Mucosa of stomach (tissue), 1 donor: Measurements from ENCODE around the gene USH2A.

Experiments used
- H3K27me3 ChIP-seq: one replicate; pipeline ENCODE4 v1.7.0; 2013; ENCODE audit warnings: mild to moderate bottlenecking, low read length; ENCODE audit not compliant: control insufficient read depth, insufficient read depth
- H3K36me3 ChIP-seq: one replicate; pipeline ENCODE4 v1.7.0; 2013; ENCODE audit warnings: low read length; ENCODE audit not compliant: control insufficient read depth, insufficient read depth
- H3K4me1 ChIP-seq: one replicate; pipeline ENCODE4 v1.7.0; 2013; ENCODE audit warnings: mild to moderate bottlenecking, low read length; ENCODE audit not compliant: control insufficient read depth, insufficient read depth
- H3K4me3 ChIP-seq: one replicate; pipeline ENCODE4 v1.7.0; 2013; ENCODE audit warnings: low read length
- H3K9ac ChIP-seq: one replicate; pipeline ENCODE4 v1.7.0; 2013; ENCODE audit warnings: mild to moderate bottlenecking, low read length, moderate library complexity
- H3K9me3 ChIP-seq: one replicate; pipeline ENCODE4 v1.7.0; 2013; ENCODE audit warnings: mild to moderate bottlenecking, low read length, moderate library complexity; ENCODE audit not compliant: control insufficient read depth
- donor health status: Pancreatic carcinoma.

USH2A gene

GRCh38 chr1:216323344-216323743, 99.9 kb downstream of the USH2A start:
- no peak overlapping the region for H3K9ac ChIP-seq
- H3K9me3 ChIP-seq, result no peaks in the 10 kb centered on the region
- H3K36me3 ChIP-seq, result no peaks in the 10 kb centered on the region
- H3K27me3 ChIP-seq, result no peaks in the 10 kb centered on the region
- no peaks in the 10 kb centered on the region for H3K4me1 ChIP-seq
- H3K4me3 ChIP-seq, result no peak overlapping the region

DNA sequence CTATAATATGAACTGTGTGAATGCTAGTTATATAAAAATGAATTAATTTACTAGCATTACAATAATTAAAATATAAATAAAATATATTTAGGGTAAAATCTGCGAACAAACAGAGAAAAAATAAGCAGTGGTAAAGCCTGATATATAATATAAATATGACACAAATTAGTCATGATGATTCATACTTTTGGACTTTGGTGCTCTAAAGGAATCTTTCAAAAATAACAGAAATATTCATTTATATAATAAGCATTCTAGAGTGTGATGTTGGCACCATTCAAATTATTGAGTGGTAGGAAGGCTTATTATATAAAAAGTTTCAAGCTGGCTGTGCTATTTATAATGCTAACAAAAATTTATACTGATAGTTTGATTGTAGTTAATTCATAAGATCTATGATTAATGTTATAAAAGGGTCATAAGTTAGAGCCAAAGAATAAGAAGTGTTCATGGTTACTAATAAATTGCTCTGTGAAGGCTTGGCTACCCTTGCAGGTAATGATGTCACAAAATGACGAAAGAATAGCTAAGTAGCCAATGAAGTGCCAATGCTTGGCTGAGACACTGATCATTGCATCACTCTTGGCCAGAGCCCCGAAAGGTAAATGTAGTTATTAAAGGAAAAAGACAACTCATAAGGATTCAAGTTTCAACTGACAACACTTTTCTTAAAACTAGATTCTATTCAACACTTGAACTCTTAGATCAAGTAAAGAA, 108.7 kb downstream of the USH2A start:
- Histone ChIP-seq H3K36me3 (no peaks in the 10 kb centered on the region), H3K9ac (no peak overlapping the region), H3K4me3 (no peak overlapping the region), H3K9me3 (no peaks in the 10 kb centered on the region), H3K27me3 (no peaks in the 10 kb centered on the region), H3K4me1 (no peaks in the 10 kb centered on the region)

DNA sequence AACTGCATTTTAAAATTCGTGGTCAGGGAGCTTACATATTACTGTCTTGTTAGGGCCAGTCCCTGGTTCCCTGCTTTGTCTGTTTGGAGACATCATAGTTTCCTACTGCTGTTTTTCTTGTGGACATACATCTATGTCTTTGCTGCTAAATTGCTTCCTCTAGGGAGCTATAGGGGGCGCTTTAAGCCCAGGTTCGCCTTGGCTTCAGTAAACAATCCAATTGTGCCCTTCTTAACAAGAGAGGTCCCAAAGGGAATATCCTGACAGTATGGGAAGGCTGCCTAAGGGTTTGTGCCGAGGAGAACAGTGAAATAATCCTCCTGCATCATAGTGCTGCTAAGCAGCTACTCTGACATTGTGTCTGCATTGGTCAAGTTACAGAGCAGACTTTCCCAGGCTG, 112.5 kb downstream of the USH2A start:
- Histone ChIP-seq H3K4me3 (no peak overlapping the region), H3K9me3 (no peaks in the 10 kb centered on the region), H3K36me3 (no peaks in the 10 kb centered on the region), H3K27me3 (no peaks in the 10 kb centered on the region), H3K9ac (no peak overlapping the region), H3K4me1 (no peaks in the 10 kb centered on the region)

GRCh38 chr1:216306830-216307229, 116.4 kb downstream of the USH2A start:
- Histone ChIP-seq H3K27me3 (no peaks in the 10 kb centered on the region), H3K4me1 (no peaks in the 10 kb centered on the region), H3K9ac (no peak overlapping the region), H3K9me3 (no peaks in the 10 kb centered on the region), H3K36me3 (no peaks in the 10 kb centered on the region), H3K4me3 (no peak overlapping the region)

DNA sequence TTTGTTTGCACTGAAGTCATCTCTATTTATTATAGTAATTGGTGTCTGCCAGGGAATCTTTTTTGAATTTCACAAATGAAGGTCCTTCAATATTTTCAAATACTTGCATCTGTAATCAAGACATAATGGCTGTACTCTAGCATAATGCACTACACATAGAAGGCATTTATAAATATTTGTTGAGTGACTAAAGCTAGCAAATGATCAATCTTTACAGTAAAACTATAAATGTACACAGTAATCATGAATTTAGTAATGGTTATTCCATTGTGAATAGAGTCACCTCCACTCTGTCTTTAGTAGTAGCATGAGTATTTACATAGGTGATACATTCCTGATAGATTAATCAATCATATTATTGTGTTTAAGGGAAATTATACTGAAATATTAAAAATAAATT, 119.6 kb downstream of the USH2A start:
- Histone ChIP-seq H3K9me3 (no peaks in the 10 kb centered on the region), H3K4me3 (no peak overlapping the region), H3K27me3 (no peaks in the 10 kb centered on the region), H3K4me1 (no peaks in the 10 kb centered on the region), H3K36me3 (no peaks in the 10 kb centered on the region), H3K9ac (no peak overlapping the region)

GRCh38 chr1:216293683-216294082, 129.6 kb downstream of the USH2A start:
- H3K4me3 ChIP-seq, result no peak overlapping the region
- H3K4me1 ChIP-seq, result no peaks in the 10 kb centered on the region
- H3K9me3 ChIP-seq, result no peaks in the 10 kb centered on the region
- H3K36me3 ChIP-seq, result no peaks in the 10 kb centered on the region
- H3K27me3 ChIP-seq, result no peaks in the 10 kb centered on the region
- H3K9ac ChIP-seq, result no peak overlapping the region

DNA sequence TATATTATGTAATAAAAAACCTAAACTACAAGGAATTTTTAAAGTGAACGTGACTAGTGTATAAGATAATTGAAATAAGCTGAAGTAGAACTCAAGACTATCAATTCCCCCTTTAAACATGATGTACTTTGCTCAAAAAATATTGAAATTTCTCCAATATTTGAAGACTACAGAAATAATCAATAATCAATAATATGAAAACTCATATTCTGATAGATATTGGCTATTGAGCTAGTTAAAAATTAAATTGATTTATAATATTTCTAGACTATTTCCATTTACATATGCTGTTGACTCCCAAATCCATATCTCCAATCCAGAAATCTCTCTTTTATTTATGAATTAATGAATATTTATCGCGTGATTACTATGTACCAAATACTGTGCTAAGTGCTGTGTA, 133.2 kb downstream of the USH2A start:
- Histone ChIP-seq H3K4me1 (no peaks in the 10 kb centered on the region), H3K27me3 (no peaks in the 10 kb centered on the region), H3K9ac (no peak overlapping the region), H3K36me3 (no peaks in the 10 kb centered on the region), H3K4me3 (no peak overlapping the region), H3K9me3 (no peaks in the 10 kb centered on the region)

GRCh38 chr1:216285052-216285451, 138.2 kb downstream of the USH2A start:
- H3K27me3 ChIP-seq, result no peaks in the 10 kb centered on the region
- no peak overlapping the region for H3K4me3 ChIP-seq
- H3K36me3 ChIP-seq, result no peaks in the 10 kb centered on the region
- no peaks in the 10 kb centered on the region for H3K4me1 ChIP-seq
- no peak overlapping the region for H3K9ac ChIP-seq
- no peaks in the 10 kb centered on the region for H3K9me3 ChIP-seq

DNA sequence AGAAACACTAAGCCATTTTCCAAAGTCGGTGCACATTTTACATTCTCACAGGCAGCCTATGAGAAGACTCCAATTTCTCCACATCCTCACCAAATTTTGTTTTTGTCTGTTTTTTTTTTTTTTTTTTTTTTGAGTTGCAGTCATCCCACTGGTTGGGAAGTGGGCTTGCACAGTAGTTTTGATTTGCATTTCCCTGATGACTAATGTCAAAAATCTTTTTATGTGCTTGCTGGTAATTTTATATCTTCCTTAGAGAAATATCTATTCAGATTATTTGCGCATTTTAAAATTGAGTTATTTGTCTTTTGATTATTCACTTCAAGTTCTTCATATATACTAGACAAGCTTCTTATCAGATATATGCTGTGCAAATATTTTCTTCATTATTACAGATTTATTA, 141.5 kb downstream of the USH2A start:
- Histone ChIP-seq H3K36me3 (no peaks in the 10 kb centered on the region), H3K4me1 (no peaks in the 10 kb centered on the region), H3K27me3 (no peaks in the 10 kb centered on the region), H3K9ac (no peak overlapping the region), H3K9me3 (no peaks in the 10 kb centered on the region), H3K4me3 (no peak overlapping the region)

- H3K9ac ChIP-seq, result no peak overlapping the region
- H3K27me3 ChIP-seq, result no peaks in the 10 kb centered on the region
- H3K9me3 ChIP-seq, result no peaks in the 10 kb centered on the region
- no peak overlapping the region for H3K4me3 ChIP-seq
- H3K4me1 ChIP-seq, result no peaks in the 10 kb centered on the region
- H3K36me3 ChIP-seq, result no peaks in the 10 kb centered on the region
These were observed 153.0 kb downstream of the USH2A start for GRCh38 chr1:216270086-216270773.

- H3K36me3 ChIP-seq, result no peaks in the 10 kb centered on the region
- H3K4me1 ChIP-seq, result no peaks in the 10 kb centered on the region
- H3K4me3 ChIP-seq, result no peak overlapping the region
- H3K9me3 ChIP-seq, result no peaks in the 10 kb centered on the region
- H3K27me3 ChIP-seq, result no peaks in the 10 kb centered on the region
- H3K9ac ChIP-seq, result no peak overlapping the region
These were observed 161.6 kb downstream of the USH2A start for GRCh38 chr1:216261631-216262030.

DNA sequence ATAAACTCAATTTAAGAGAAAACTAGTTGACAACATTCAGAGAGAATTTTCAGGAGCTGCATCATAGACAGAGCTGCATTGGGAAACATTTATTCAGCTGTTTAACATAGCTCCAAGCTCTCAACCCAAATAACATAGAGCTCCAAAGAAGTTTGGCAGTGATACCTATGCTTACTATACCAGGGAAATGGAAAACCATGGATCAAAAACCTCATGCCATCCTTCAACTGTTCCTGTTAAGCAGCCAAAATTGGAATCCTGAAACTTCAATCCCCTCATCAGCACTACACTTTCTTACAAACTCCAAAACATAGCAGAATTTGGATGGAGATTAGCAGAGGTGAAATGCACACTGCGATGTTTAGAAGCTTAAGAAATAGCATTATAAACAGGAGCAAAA, 164.4 kb downstream of the USH2A start:
- no peaks in the 10 kb centered on the region for H3K9me3 ChIP-seq
- H3K36me3 ChIP-seq, result no peaks in the 10 kb centered on the region
- H3K27me3 ChIP-seq, result no peaks in the 10 kb centered on the region
- H3K4me3 ChIP-seq, result no peak overlapping the region
- H3K4me1 ChIP-seq, result no peaks in the 10 kb centered on the region
- H3K9ac ChIP-seq, result no peak overlapping the region
